Activated CD8-positive, alpha-beta memory T cell treated with anti-CD3 and anti-CD28 coated beads, Interleukin-2, amount 10 ng/mL, durations not matched to agents 7 days and 5 days (primary cell): ENCODE data around the gene SORCS2. TPM values are rescaled to one million over a fixed set of nuclear protein-coding genes. Genes with fewer than 3 reads are reported as not detected.

Source experiments
- ATAC-seq: fragments of 150-1000 bp; cut with Tn5 transposase; one replicate; pipeline ENCODE4 v1.10.0; 2021; ENCODE audit warnings: moderate library complexity
- CTCF ChIA-PET: fragments of 350-600 bp; sonication (Branson Sonifier 250); formaldehyde crosslinking; loops from one replicate; lab custom pipeline; 2021; ENCODE audit warnings: antibody characterized with exemption; lab: Charles Lee
- DNase-seq: peaks from one replicate; pipeline ENCODE4 v3.0.0-alpha.2; 2020
- H3K27ac Mint-ChIP-seq: one replicate; pipeline ENCODE4 v1.8.0; 2021; ENCODE audit warnings: mild to moderate bottlenecking, mixed read lengths
- H3K27me3 Mint-ChIP-seq: one replicate; pipeline ENCODE4 v1.8.0; 2021; ENCODE audit warnings: mixed read lengths
- H3K36me3 Mint-ChIP-seq: one replicate; pipeline ENCODE4 v1.8.0; 2021; ENCODE audit warnings: mild to moderate bottlenecking, mixed read lengths
- H3K4me1 Mint-ChIP-seq: one replicate; pipeline ENCODE4 v1.8.0; 2021; ENCODE audit warnings: mixed read lengths
- H3K4me3 Mint-ChIP-seq: one replicate; pipeline ENCODE4 v1.8.0; 2021; ENCODE audit warnings: mild to moderate bottlenecking, moderate library complexity, mixed read lengths
- H3K9me3 Mint-ChIP-seq: one replicate; pipeline ENCODE4 v1.8.0; 2022; ENCODE audit warnings: low read depth, mixed read lengths
- total RNA-seq, 2 experiments: library from RNA; stranded (reverse); gene quantifications; one replicate each; pipeline ENCODE4 v1.2.3, GENCODE V29; 2021

SORCS2 gene
- total RNA-seq, 2 experiments from 2014 or later, result 0.05 to 0.06 TPM

DNA sequence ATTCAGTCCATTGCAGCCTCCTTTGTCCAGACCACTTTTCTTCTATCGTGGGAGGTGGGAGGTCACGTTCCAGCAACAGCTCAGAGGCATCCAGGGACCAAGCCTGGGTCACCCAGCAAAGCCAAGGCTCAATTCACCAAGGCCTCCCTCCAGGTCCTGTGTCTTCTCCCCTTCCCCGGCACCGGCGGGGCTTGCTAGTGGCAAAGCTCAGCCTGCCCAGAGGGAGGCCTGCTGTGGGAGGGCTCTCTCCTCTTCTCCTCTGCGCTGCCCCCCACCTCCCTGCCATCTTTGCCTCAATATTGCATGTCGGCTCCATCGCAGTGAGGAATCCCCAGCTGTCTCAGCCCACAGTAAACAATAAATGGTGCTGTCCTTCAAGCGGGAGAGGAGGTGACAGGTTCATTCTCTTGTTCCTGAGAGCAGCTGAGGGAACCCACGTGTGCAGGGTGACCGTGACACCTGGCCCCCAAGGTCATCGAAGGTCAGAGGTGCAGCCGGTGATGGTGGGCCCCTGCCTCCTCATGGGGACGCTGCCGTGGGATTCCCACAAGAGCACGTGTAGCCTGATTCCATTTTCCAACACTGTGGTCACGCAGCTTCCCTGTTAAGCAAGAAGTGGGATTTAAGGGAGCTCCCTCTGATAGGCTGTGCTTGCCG is 353.9 kb downstream of the SORCS2 start:
- Mint-ChIP-seq H3K27ac (no peak overlapping the region), H3K4me3 (no peak overlapping the region), H3K36me3 (no peaks in the 10 kb centered on the region), H3K4me1 (no peaks in the 10 kb centered on the region), H3K9me3 (peaks cover 3% of the 10 kb centered on the region), H3K27me3 (no peaks in the 10 kb centered on the region)
- CTCF ChIA-PET, result no interaction called here
- no peak for ATAC-seq
- DNase-seq, result no peak

DNA sequence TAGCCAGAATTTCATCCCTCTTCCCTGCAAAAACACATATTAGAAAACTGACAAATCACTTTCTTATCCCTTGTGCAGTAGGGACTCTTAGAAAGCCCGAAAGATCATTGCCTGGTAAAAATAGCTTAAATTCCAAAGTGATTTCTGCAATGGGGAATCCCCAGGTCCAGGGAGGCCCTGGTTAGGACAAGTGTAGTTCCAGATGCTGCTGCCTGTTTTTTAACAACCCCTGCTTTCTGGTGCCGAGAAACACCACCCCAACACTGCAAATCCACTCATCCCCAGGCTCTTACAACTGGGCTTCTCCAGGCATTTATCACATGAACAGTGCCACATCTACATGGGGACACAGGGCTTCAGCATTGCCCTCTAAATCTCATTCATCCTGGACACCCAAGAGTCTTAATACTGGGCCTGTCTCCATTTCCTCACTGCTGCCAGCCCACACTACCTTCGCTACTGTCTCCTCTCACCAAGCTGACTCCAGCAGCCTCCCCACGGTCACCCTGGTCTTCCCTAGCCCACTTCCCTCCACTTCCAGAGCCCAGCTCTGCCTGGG is 354.6 kb downstream of the SORCS2 start:
- no peak for DNase-seq
- Mint-ChIP-seq H3K4me3 (no peak overlapping the region), H3K36me3 (no peaks in the 10 kb centered on the region), H3K9me3 (peaks cover 3% of the 10 kb centered on the region), H3K27ac (no peak overlapping the region), H3K27me3 (no peaks in the 10 kb centered on the region), H3K4me1 (no peaks in the 10 kb centered on the region)
- CTCF ChIA-PET, result no interaction called here
- ATAC-seq, result no peak

DNA sequence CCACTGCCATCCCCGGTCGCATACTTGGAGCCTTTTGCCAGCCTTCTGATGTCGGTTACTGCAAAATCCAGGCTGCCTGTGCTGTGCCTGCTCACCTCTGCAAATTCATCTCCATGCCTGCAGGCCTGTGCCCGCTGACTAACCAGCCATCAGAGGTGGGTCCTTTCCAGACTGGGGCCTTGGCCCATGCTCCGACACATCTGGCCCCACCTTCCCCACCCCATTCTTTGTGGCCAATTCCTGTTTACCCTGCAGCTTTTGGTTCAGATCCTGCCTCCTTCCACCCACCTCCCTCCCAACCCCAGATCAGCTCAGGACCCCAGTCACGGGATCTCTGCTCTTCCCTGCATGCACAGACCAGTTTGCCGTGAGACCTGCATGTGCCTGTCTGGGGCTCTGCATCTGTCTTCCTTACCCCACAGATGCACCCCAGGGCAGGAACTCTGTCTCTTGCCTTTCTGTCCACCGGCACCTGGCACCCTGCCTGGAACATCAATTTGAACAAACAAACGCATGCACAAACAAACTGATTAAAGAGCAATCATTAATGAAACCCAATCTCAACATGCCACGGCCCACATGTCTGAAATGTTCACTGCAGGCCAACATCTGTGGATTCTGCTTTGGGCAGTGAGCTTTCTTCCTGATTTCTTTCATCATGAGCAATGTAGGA is 355.2 kb downstream of the SORCS2 start:
- H3K27me3 Mint-ChIP-seq, result no peaks in the 10 kb centered on the region
- H3K27ac Mint-ChIP-seq, result no peak overlapping the region
- H3K4me3 Mint-ChIP-seq, result no peak overlapping the region
- no peaks in the 10 kb centered on the region for H3K4me1 Mint-ChIP-seq
- peaks cover 3% of the 10 kb centered on the region for H3K9me3 Mint-ChIP-seq
- DNase-seq (no peak), ATAC-seq (no peak)
- peaks cover under 1% of the 10 kb centered on the region for H3K36me3 Mint-ChIP-seq
- CTCF ChIA-PET, result no interaction called here

DNA sequence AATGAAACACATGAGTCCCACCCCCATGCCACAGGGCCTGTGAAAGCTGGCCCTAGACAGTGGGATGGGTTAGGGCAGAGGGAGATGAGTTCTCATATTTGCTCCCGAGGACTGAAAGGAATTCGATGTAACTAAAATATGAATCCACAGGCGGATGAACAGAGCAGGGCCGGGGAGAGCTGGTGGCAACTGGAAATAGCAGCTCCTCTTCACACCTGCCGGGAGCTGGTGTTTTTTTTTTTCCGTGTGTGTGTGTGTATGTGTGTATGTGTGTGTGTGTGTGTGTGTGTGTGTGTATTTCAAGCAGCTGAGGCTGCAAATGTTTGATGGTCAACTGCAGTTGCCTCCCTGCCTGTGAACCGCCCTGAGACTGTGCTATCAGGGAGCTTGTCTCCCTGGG is 357.5 kb downstream of the SORCS2 start:
- no peak for DNase-seq
- H3K4me1 Mint-ChIP-seq, result no peaks in the 10 kb centered on the region
- H3K9me3 Mint-ChIP-seq, result peaks cover 21% of the 10 kb centered on the region
- no peak overlapping the region for H3K27ac Mint-ChIP-seq
- no peak for ATAC-seq
- H3K27me3 Mint-ChIP-seq, result no peaks in the 10 kb centered on the region
- CTCF ChIA-PET, result no interaction called here
- H3K4me3 Mint-ChIP-seq, result no peak overlapping the region
- peaks cover 6% of the 10 kb centered on the region for H3K36me3 Mint-ChIP-seq

DNA sequence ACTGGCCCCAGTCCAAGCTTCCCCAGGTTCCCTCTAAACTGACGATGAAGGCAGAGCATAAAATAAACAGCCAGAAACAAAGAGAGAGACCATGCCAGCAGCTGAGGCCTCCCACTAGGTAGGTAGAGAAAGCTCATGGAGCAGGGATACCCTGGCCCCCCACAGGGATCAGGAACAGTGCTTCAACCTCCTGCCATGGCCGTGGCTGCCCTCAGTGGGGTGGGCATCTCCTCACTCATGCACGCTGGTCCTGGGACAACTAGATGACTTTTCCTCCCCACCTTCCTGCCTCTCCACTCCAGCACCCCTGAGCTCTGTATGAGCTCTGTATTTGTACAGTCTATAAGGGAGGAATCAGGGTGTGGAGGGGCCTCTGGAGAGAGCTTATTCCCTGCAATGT is 360.1 kb downstream of the SORCS2 start:
- CTCF ChIA-PET, result no interaction called here

DNA sequence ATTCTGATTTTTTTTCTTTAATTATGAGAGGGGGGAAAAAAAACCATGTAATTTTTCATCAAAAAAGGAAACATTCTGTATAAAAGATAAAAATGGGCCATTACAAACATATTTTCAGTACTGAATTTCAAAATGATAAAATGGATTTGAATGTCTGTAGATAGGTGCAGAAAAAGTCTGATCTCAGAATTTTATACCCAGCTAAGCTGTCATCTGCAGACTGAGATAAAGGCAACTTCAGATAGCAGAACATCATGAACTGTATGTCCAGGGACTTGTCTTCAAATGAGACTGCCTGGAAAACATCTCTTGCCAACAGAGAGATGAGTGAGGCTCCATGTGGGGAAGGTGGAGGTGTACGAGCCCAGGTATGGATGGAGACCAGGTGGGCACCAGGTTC is 360.9 kb downstream of the SORCS2 start:
- H3K9me3 Mint-ChIP-seq, result peaks cover 29% of the 10 kb centered on the region

More for the DNA sequence above, 360.1 kb downstream of the SORCS2 start:
- H3K4me3 Mint-ChIP-seq, result no peak overlapping the region
- no peak for ATAC-seq
- no peak for DNase-seq
- H3K36me3 Mint-ChIP-seq, result peaks cover 6% of the 10 kb centered on the region
- no peaks in the 10 kb centered on the region for H3K27me3 Mint-ChIP-seq
- no peak overlapping the region for H3K27ac Mint-ChIP-seq
- no peaks in the 10 kb centered on the region for H3K4me1 Mint-ChIP-seq
- peaks cover 29% of the 10 kb centered on the region for H3K9me3 Mint-ChIP-seq

DNA sequence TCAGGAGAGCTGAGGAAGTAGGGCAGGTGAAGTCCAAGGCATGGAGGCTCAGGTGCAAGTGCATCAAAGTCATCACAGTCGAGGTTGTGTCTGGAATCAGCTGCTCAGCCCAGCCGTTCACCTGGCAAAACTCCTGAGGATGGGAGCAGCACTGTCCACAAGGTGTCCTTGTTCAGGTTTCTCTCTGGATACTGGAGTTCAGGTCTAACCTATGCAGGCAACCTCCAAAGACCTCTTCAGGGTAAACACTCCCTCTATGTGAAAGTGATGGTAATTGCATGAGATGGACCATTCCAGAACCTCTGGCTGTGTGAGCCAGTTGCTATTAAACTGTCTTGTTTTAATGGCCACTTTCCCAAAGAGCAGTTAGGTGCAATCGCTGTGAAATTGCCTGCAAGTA is 362.6 kb downstream of the SORCS2 start:
- no peak overlapping the region for H3K27ac Mint-ChIP-seq
- H3K36me3 Mint-ChIP-seq, result peaks cover 6% of the 10 kb centered on the region
- no peak for DNase-seq
- no peak overlapping the region for H3K4me3 Mint-ChIP-seq
- peaks cover 29% of the 10 kb centered on the region for H3K9me3 Mint-ChIP-seq
- CTCF ChIA-PET, result no interaction called here
- H3K4me1 Mint-ChIP-seq, result no peaks in the 10 kb centered on the region
- no peak for ATAC-seq
- no peaks in the 10 kb centered on the region for H3K27me3 Mint-ChIP-seq

More for the DNA sequence above, 360.9 kb downstream of the SORCS2 start:
- DNase-seq, result no peak
- H3K4me1 Mint-ChIP-seq, result no peaks in the 10 kb centered on the region
- ATAC-seq, result no peak
- H3K27me3 Mint-ChIP-seq, result no peaks in the 10 kb centered on the region
- H3K36me3 Mint-ChIP-seq, result peaks cover 6% of the 10 kb centered on the region
- H3K27ac Mint-ChIP-seq, result no peak overlapping the region
- H3K4me3 Mint-ChIP-seq, result no peak overlapping the region
- CTCF ChIA-PET, result no interaction called here

DNA sequence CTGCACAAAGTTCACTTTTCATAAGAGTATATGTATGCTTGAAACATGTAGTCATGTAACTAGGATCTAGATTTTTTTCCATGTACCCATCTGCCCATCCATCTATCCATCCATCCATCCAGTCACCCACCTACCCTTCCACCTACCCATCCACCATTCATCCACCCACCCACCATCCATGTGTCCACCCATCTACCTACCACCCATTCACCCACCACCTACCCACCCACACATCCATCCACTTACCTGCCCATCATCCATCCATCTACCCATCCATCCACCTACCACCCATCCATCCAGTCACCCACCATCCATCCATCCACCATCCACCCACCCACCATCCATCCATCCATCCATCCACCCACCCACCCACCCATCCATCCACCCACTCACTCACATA is 364.2 kb downstream of the SORCS2 start:
- H3K4me1 Mint-ChIP-seq, result no peaks in the 10 kb centered on the region
- CTCF ChIA-PET, result no interaction called here
- H3K27me3 Mint-ChIP-seq, result no peaks in the 10 kb centered on the region
- DNase-seq (no peak), ATAC-seq (no peak)
- H3K27ac Mint-ChIP-seq, result no peak overlapping the region
- no peak overlapping the region for H3K4me3 Mint-ChIP-seq
- peaks cover 26% of the 10 kb centered on the region for H3K9me3 Mint-ChIP-seq
- H3K36me3 Mint-ChIP-seq, result peaks cover 6% of the 10 kb centered on the region

DNA sequence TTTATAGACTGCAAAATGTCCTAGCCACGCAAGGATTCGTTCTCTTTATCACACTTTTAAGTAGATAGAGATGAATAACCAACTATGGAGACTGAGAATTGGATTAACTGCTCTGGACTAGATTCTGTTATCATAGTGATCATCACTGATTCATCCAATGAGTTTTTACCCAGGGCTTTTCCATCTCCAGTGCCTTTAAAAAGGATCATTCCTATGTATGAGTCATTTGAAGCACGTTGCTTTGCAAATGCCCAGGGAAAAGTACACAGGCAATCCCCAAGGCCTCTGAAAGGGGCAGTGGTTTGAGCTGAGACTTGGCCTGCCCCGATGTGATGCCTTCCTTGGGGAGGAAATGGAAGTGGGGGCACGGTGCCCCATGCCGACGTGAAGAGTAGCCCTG is 365.1 kb downstream of the SORCS2 start:
- no peak overlapping the region for H3K27ac Mint-ChIP-seq
- CTCF ChIA-PET, result no interaction called here

DNA sequence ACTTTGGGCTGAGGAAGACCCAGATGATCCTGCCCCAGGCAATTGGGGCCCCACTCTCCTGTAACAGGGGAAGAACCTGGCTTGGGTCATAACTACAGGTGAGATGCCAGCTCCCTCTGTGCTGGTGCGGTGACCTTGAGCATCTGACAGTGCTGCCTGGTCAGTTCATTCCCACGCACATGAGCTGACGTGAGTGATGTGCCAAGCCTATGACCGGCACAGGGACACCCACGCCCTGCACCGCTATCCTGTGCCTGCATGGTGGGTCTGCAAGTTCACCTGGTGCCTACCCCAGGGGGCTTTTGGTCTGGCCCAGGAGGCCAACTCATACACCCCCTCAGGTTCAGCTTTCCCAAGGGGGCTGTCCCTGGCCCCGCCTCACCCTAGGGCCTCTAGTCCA is 366.1 kb downstream of the SORCS2 start:
- CTCF ChIA-PET, result no interaction called here
- Mint-ChIP-seq H3K4me1 (no peaks in the 10 kb centered on the region), H3K27ac (no peak overlapping the region), H3K9me3 (peaks cover 19% of the 10 kb centered on the region), H3K4me3 (no peak overlapping the region), H3K27me3 (no peaks in the 10 kb centered on the region), H3K36me3 (no peaks in the 10 kb centered on the region)
- DNase-seq (no peak), ATAC-seq (no peak)

More for the DNA sequence above, 365.1 kb downstream of the SORCS2 start:
- DNase-seq (no peak), ATAC-seq (no peak)
- no peaks in the 10 kb centered on the region for H3K4me1 Mint-ChIP-seq
- no peaks in the 10 kb centered on the region for H3K27me3 Mint-ChIP-seq
- no peak overlapping the region for H3K4me3 Mint-ChIP-seq
- peaks cover 6% of the 10 kb centered on the region for H3K36me3 Mint-ChIP-seq
- H3K9me3 Mint-ChIP-seq, result peaks cover 26% of the 10 kb centered on the region

DNA sequence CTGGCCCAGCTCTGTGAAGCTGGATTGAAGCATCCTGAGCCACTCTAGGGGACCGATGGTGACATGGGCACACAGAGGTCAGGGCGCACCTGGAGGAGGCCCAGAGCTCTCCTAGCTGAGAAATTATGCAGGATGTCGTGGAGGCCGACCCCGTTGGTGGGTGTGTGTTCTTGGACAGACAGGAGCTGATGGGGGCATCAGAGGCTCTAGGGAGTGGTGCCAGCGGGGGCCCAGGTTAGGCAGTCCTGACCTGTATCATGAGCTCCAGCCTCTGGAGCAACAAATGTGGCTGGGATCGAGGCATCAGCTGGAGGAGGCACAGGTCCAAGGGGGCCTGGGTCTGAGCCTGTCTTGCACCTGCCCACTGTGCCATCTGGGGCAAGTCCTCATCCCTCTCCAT is 367.0 kb downstream of the SORCS2 start:
- no peak overlapping the region for H3K4me3 Mint-ChIP-seq
- H3K9me3 Mint-ChIP-seq, result peaks cover 13% of the 10 kb centered on the region
- DNase-seq (no peak), ATAC-seq (no peak)
- H3K4me1 Mint-ChIP-seq, result no peaks in the 10 kb centered on the region
- no peaks in the 10 kb centered on the region for H3K27me3 Mint-ChIP-seq
- no peak overlapping the region for H3K27ac Mint-ChIP-seq
- no peaks in the 10 kb centered on the region for H3K36me3 Mint-ChIP-seq
- CTCF ChIA-PET, result no interaction called here

DNA sequence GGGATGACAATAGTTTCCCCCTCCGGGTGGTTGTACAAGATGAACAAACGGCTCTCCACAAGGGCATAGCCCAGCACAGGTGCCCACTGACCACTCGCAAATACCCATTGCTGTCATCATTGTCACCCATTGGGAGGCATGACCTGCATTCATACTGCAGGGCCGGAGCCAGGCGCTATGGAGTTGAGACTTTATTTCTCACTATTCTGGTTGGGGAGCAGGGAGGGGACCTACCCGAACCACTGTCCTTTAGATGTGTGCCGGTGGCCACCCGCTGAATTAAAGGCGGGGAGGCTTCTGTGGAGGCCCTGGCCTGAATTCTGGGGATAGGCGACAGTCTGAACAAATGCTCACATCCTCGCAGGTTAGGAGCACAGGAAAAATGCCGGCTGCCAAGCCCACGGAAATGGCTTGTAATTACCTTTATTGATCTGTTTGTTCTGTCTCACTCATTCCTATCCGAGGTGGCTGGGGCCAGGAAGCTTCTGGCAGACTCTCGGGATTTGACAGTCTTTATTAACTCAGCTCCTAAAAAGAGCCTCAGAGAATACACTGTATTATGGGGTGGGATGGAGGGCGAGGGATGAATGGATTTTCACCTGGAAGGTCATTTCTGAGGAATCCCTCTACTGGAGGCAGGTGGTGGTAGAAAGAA is 367.5 kb downstream of the SORCS2 start:
- DNase-seq, result no peak
- peaks cover 8% of the 10 kb centered on the region for H3K9me3 Mint-ChIP-seq
- CTCF ChIA-PET, result no interaction called here
- no peak for ATAC-seq
- H3K4me1 Mint-ChIP-seq, result no peaks in the 10 kb centered on the region
- no peaks in the 10 kb centered on the region for H3K27me3 Mint-ChIP-seq
- H3K36me3 Mint-ChIP-seq, result no peaks in the 10 kb centered on the region
- no peak overlapping the region for H3K4me3 Mint-ChIP-seq
- H3K27ac Mint-ChIP-seq, result no peak overlapping the region

DNA sequence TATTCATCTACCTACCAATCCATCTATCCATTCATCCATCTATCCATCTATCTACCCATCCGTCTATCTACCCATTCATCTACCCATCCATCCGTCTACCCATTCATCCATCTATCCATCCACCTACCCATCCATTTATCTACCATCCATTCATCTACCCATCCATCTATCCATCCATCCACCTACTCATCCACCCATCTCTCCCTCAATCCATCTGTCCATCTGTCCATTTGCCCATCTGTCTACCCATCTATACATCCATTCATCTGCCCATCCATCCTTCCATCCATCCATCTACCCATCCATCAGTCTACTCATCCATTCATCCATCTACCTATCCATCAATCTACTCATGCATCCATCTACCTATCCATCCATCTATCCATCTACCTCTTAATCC is 369.2 kb downstream of the SORCS2 start:
- ATAC-seq, result no peak
- CTCF ChIA-PET, result no interaction called here
- Mint-ChIP-seq H3K27ac (no peak overlapping the region), H3K36me3 (no peaks in the 10 kb centered on the region), H3K4me3 (no peak overlapping the region), H3K4me1 (no peaks in the 10 kb centered on the region), H3K27me3 (no peaks in the 10 kb centered on the region), H3K9me3 (peaks cover 4% of the 10 kb centered on the region)
- no peak for DNase-seq

DNA sequence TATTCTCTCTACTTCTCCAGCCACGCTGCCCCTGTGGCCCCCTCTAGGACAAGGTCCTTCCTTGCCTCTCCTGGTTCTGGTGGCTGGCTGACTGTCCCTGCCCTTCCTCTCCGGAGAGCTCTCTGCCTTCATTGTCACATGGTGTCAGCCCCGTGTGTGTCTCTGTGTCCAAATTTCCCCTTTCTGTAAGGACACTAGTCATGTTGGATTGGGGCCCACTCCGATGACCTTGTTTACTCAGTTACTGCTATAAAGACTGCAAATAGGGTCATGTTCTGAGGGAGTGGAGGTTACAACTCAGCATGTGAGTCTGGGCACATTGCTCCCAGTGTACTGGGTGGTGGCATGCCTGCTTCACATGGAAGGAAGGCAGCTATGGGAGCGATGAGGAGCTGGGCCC is 371.9 kb downstream of the SORCS2 start:
- Mint-ChIP-seq H3K27me3 (no peaks in the 10 kb centered on the region), H3K9me3 (no peaks in the 10 kb centered on the region), H3K4me3 (no peak overlapping the region), H3K27ac (no peak overlapping the region), H3K36me3 (no peaks in the 10 kb centered on the region), H3K4me1 (no peaks in the 10 kb centered on the region)
- DNase-seq (no peak), ATAC-seq (no peak)
- CTCF ChIA-PET, result no interaction called here
